SK-N-SH (cell line): ENCODE data around the gene SETD7.

Experiments used
- ELF1 ChIP-seq: IDR thresholded peaks from 2 replicates; pipeline ENCODE4 v1.4.0; 2012
- EP300 ChIP-seq, 2 experiments: IDR thresholded peaks; 2 replicates each; pipeline versions ENCODE4 v1.4.0 to v1.6.1; 2012; ENCODE audit warnings: borderline replicate concordance in 1 of 2, low read depth in 1 of 2, low read length in 1 of 2
- FOSL2 ChIP-seq: IDR thresholded peaks from 2 replicates; pipeline ENCODE4 v1.4.0; 2012; ENCODE audit warnings: low read depth, mild to moderate bottlenecking, moderate library complexity, borderline replicate concordance
- JUND ChIP-seq: IDR thresholded peaks from 2 replicates; pipeline ENCODE4 v1.4.0; 2012
- NFIC ChIP-seq: IDR thresholded peaks from 2 replicates; pipeline ENCODE4 v1.4.0; 2012; ENCODE audit warnings: borderline replicate concordance
- POLR2AphosphoS5 ChIP-seq: IDR thresholded peaks from 2 replicates; pipeline ENCODE4 v1.6.1; 2012; ENCODE audit warnings: low read depth, low read length
- RAD21 ChIP-seq: IDR thresholded peaks from 2 replicates; pipeline ENCODE4 v1.6.1; 2012; ENCODE audit warnings: mild to moderate bottlenecking, low read length
- SIN3A ChIP-seq: IDR thresholded peaks from 2 replicates; pipeline ENCODE4 v1.6.1; 2012; ENCODE audit warnings: low read depth, mild to moderate bottlenecking, low read length, moderate library complexity, borderline replicate concordance
- YY1 ChIP-seq: IDR thresholded peaks from 2 replicates; pipeline ENCODE4 v1.4.0; 2012; ENCODE audit warnings: low read depth, mild to moderate bottlenecking
- TF ChIP-seq, protein P1 (sequence below): fragments of 200-600 bp; sonication (generic); IDR thresholded peaks from 2 replicates; pipeline ENCODE4 v1.6.1; 2017; ENCODE audit warnings: antibody characterized with exemption, mild to moderate bottlenecking, moderate library complexity
- TF ChIP-seq, protein P2 (sequence below): fragments of 150-350 bp; IDR thresholded peaks from 2 replicates; pipeline ENCODE4 v1.6.1; 2017; ENCODE audit warnings: antibody characterized with exemption, low read length, low read depth, borderline replicate concordance

DNA sequence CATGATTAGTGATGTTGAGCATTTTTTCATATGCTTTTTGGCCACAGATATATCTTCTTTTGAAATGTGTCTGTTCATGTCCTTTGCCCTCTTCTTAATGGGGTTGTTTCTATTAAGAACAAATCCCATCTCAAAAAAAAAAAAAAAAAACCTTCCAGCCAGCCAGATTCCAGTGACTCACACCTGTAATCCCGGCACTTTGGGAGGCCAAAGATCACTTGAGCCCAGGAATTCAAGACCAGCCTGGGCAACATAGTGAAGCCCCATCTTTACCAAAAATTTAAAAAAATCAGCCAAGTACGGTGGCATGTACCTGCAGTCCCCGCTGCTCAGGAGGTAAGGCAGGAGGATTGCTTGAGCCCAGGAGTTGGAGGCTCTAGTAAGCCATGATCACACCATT is 97.0 kb downstream of the SETD7 start:
- TF ChIP-seq JUND: 0 out of 2 replicates have a peak, but pooled peaks have one; percentile 16
- TF ChIP-seq, protein P1, sequence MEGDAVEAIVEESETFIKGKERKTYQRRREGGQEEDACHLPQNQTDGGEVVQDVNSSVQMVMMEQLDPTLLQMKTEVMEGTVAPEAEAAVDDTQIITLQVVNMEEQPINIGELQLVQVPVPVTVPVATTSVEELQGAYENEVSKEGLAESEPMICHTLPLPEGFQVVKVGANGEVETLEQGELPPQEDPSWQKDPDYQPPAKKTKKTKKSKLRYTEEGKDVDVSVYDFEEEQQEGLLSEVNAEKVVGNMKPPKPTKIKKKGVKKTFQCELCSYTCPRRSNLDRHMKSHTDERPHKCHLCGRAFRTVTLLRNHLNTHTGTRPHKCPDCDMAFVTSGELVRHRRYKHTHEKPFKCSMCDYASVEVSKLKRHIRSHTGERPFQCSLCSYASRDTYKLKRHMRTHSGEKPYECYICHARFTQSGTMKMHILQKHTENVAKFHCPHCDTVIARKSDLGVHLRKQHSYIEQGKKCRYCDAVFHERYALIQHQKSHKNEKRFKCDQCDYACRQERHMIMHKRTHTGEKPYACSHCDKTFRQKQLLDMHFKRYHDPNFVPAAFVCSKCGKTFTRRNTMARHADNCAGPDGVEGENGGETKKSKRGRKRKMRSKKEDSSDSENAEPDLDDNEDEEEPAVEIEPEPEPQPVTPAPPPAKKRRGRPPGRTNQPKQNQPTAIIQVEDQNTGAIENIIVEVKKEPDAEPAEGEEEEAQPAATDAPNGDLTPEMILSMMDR: no peak
- TF ChIP-seq, protein P2, sequence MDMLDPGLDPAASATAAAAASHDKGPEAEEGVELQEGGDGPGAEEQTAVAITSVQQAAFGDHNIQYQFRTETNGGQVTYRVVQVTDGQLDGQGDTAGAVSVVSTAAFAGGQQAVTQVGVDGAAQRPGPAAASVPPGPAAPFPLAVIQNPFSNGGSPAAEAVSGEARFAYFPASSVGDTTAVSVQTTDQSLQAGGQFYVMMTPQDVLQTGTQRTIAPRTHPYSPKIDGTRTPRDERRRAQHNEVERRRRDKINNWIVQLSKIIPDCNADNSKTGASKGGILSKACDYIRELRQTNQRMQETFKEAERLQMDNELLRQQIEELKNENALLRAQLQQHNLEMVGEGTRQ: no peak
- no peak for TF ChIP-seq RAD21
- TF ChIP-seq FOSL2: no peak
- no peak for TF ChIP-seq ELF1
- no peak for TF ChIP-seq SIN3A
- TF ChIP-seq NFIC: 0 out of 2 replicates have a peak, but pooled peaks have one; percentile 7
- no peak for TF ChIP-seq YY1
- TF ChIP-seq EP300 (IDR thresholded peaks at IDR 0.05; ENCODE audit: borderline replicate concordance in 1 of 2, low read depth in 1 of 2, low read length in 1 of 2): no peak
- no peak for TF ChIP-seq POLR2AphosphoS5
